ENCODE results near the gene EPN2. TPM values are rescaled to one million over a fixed set of nuclear protein-coding genes. Genes with fewer than 3 reads are reported as not detected.

The EPN2 gene
- total and polyA plus RNA-seq, 2 donors from 2014 or later: 18.0 to 45.4 TPM

GRCh38 chr17:19299214-19299747 lies 62.1 kb downstream of the EPN2 start:
- Histone ChIP-seq H3K4me3 (ENCODE audit: low read length in 3 of 3) (no peak overlapping the region), H3K4me1 (ENCODE audit: control insufficient read depth in 2 of 3, insufficient read depth in 2 of 3, low read depth in 1 of 3, low read length in 3 of 3) (peaks cover 0 to 11% (median 4%) of the 10 kb centered on the region in 3 donors), H3K27ac (ENCODE audit: low read depth in 2 of 2, low read length in 2 of 2) (no peak overlapping the region), H3K9me3 (ENCODE audit: control insufficient read depth in 2 of 3, insufficient read depth in 1 of 3, low read length in 3 of 3) (no peaks in the 10 kb centered on the region), H3K27me3 (ENCODE audit: control insufficient read depth, insufficient read depth, low read length) (no peaks in the 10 kb centered on the region), H3K36me3 (ENCODE audit: control insufficient read depth in 2 of 3, insufficient read depth in 3 of 3, low read length in 3 of 3) (no peaks in the 10 kb centered on the region), H3K9ac (ENCODE audit: low read length in 3 of 3) (no peak overlapping the region)
- FAIRE-seq: no peak
- no peak for TF ChIP-seq CTCF (IDR thresholded peaks at IDR 0.05; ENCODE audit: borderline replicate concordance, extremely low read depth, insufficient read depth)
- intact Hi-C loops (cut with DNase I): no loop called here
- DNase-seq: peak in 1 of 5 donors; percentile 32

- TF ChIP-seq CTCF (IDR thresholded peaks at IDR 0.05; ENCODE audit: borderline replicate concordance, extremely low read depth, insufficient read depth): no peak
- Histone ChIP-seq H3K27me3 (ENCODE audit: control insufficient read depth, insufficient read depth, low read length) (no peaks in the 10 kb centered on the region), H3K9ac (ENCODE audit: low read length in 3 of 3) (no peak overlapping the region), H3K36me3 (ENCODE audit: control insufficient read depth in 2 of 3, insufficient read depth in 3 of 3, low read length in 3 of 3) (no peaks in the 10 kb centered on the region), H3K4me1 (ENCODE audit: control insufficient read depth in 2 of 3, insufficient read depth in 2 of 3, low read depth in 1 of 3, low read length in 3 of 3) (peaks cover 0 to 17% (median 9%) of the 10 kb centered on the region in 3 donors), H3K27ac (ENCODE audit: low read depth in 2 of 2, low read length in 2 of 2) (no peak overlapping the region), H3K9me3 (ENCODE audit: control insufficient read depth in 2 of 3, insufficient read depth in 1 of 3, low read length in 3 of 3) (no peaks in the 10 kb centered on the region), H3K4me3 (ENCODE audit: low read length in 3 of 3) (no peak overlapping the region)
- FAIRE-seq (no peak), DNase-seq (peak in 1 of 5 donors; percentile 61)
- intact Hi-C loops (cut with DNase I): no loop called here
Measured at GRCh38 chr17:19299866-19300265, 62.7 kb downstream of the EPN2 start.

- H3K27me3 ChIP-seq (ENCODE audit: control insufficient read depth, insufficient read depth, low read length): no peaks in the 10 kb centered on the region
- H3K4me3 ChIP-seq (ENCODE audit: low read length in 3 of 3): no peak overlapping the region
- intact Hi-C loops (cut with DNase I): no loop called here
- no peak for DNase-seq
- H3K4me1 ChIP-seq (ENCODE audit: control insufficient read depth in 2 of 3, insufficient read depth in 2 of 3, low read depth in 1 of 3, low read length in 3 of 3): peaks cover 0 to 22% (median 9%) of the 10 kb centered on the region in 3 donors
- H3K9ac ChIP-seq (ENCODE audit: low read length in 3 of 3): no peak overlapping the region
- H3K9me3 ChIP-seq (ENCODE audit: control insufficient read depth in 2 of 3, insufficient read depth in 1 of 3, low read length in 3 of 3): no peaks in the 10 kb centered on the region
- no peak overlapping the region for H3K27ac ChIP-seq (ENCODE audit: low read depth in 2 of 2, low read length in 2 of 2)
- no peak for TF ChIP-seq CTCF (IDR thresholded peaks at IDR 0.05; ENCODE audit: borderline replicate concordance, extremely low read depth, insufficient read depth)
- no peaks in the 10 kb centered on the region for H3K36me3 ChIP-seq (ENCODE audit: control insufficient read depth in 2 of 3, insufficient read depth in 3 of 3, low read length in 3 of 3)
- FAIRE-seq: no peak
Measured at GRCh38 chr17:19301274-19301951, 64.2 kb downstream of the EPN2 start.

Data from kidney (tissue), 14 donors.